Uterus (tissue), 4 donors: ENCODE results near the gene USP11. TPM values are rescaled to one million over a fixed set of nuclear protein-coding genes. Genes with fewer than 3 reads are reported as not detected.

Source experiments
- DNase-seq, 2 donors: peaks; one replicate each; pipeline ENCODE4 v3.0.0-alpha.2; 2019 to 2020
- H3K27ac ChIP-seq, 2 donors: fragments of 200-600 bp; sonication (generic); 1 replicate in 1 of 2; 2 replicates in 1 of 2; pipeline ENCODE4 v1.5.1; 2016 to 2018
- H3K27me3 ChIP-seq, 2 donors: fragments of 200-600 bp; sonication (generic); one replicate each; pipeline ENCODE4 v1.5.1; 2018 to 2019; ENCODE audit warnings: control low read depth in 1 of 2
- H3K36me3 ChIP-seq, 2 donors: fragments of 200-600 bp; sonication (generic); one replicate each; pipeline ENCODE4 v1.5.1; 2019; ENCODE audit warnings: control low read depth in 1 of 2
- H3K4me1 ChIP-seq, 2 donors: fragments of 200-600 bp; sonication (generic); one replicate each; pipeline ENCODE4 v1.5.1; 2018 to 2019; ENCODE audit warnings: control low read depth in 1 of 2
- H3K4me3 ChIP-seq, 2 donors: fragments of 200-600 bp; sonication (generic); 1 replicate in 1 of 2; 2 replicates in 1 of 2; pipeline ENCODE4 v1.5.1; 2018 to 2019; ENCODE audit warnings: mild to moderate bottlenecking in 1 of 2
- H3K9me3 ChIP-seq, 2 donors: fragments of 200-600 bp; sonication (generic); one replicate each; pipeline ENCODE4 v1.5.1; 2019; ENCODE audit warnings: control low read depth in 1 of 2
- POLR2A ChIP-seq, 2 donors: fragments of 450-650 bp; IDR thresholded peaks; one replicate each; pipeline ENCODE4 v1.6.1; 2016; ENCODE audit warnings: antibody characterized with exemption in 2 of 2, mild to moderate bottlenecking in 1 of 2, moderate library complexity in 1 of 2
- intact Hi-C: fragments of 100-400 bp; cut with DNase I; formaldehyde crosslinking; loops from one replicate; pipeline ENCODE4 v1.15.1; 2023; ENCODE audit warnings: low total_unique reads
- total RNA-seq, 4 donors: library from RNA; depleted of rRNA in 3 of 4; stranded (reverse); fragments of >200 nt in 3 of 4; gene quantifications; one replicate each; pipeline versions ENCODE4 v1.1.0 to v1.2.4, GENCODE V29; 2014 to 2023
- TF ChIP-seq, protein P1 (sequence below), 4 experiments: fragments of 200-600 bp in 2 of 4; fragments of 450-650 bp in 2 of 4; sonication (generic) in 2 of 4; IDR thresholded peaks; one replicate each; pipeline ENCODE4 v1.5.1; 2016 to 2019; ENCODE audit warnings: antibody characterized with exemption in 4 of 4, mild to moderate bottlenecking in 2 of 4, moderate library complexity in 1 of 4
- donor health status: DM: yes; HTN: yes; CAD: no.

Gene USP11
- total RNA-seq, 4 donors from 2014 or later, result 53.2 to 181 (median 135) TPM

DNA sequence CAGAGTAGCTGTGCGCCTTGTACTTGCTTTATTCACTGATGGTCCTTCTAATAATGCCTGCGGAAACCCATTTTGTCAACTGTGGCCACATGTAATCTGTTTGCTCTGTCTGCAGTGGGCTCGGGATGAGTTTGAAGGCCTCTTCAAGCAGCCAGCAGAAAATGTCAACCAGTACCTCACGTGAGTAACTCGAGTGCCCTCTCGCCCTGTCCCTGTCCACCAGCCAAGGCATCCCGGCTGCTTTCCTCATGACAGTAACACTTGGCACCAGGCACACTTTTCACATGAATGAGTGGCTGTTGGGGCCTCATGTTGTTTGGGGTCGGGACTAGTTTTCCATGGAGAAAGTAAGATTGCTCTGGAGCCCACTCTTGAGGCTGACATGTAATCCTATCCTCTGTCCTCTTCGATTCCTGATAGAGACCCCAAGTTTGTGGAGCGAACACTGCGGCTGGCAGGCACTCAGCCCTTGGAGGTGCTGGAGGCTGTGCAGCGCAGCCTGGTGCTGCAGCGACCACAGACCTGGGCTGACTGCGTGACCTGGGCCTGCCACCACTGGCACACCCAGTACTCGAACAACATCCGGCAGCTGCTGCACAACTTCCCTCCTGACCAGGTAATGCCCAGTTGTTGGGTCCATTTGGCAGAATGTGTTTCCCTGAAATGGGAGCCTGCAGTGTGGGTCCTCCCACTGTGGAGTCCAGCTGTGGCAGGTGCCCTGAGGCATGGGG, 23.1 kb upstream of the USP11 start:
- H3K9me3 ChIP-seq, result no peaks in the 10 kb centered on the region
- H3K4me3 ChIP-seq, result no peak overlapping the region
- intact Hi-C loops, result no loop called here
- no peak overlapping the region for H3K27ac ChIP-seq
- no peaks in the 10 kb centered on the region for H3K4me1 ChIP-seq
- H3K36me3 ChIP-seq, result no peaks in the 10 kb centered on the region
- DNase-seq, result no peak
- no peak for TF ChIP-seq POLR2A (IDR thresholded peaks at IDR 0.05)
- TF ChIP-seq, protein P1, sequence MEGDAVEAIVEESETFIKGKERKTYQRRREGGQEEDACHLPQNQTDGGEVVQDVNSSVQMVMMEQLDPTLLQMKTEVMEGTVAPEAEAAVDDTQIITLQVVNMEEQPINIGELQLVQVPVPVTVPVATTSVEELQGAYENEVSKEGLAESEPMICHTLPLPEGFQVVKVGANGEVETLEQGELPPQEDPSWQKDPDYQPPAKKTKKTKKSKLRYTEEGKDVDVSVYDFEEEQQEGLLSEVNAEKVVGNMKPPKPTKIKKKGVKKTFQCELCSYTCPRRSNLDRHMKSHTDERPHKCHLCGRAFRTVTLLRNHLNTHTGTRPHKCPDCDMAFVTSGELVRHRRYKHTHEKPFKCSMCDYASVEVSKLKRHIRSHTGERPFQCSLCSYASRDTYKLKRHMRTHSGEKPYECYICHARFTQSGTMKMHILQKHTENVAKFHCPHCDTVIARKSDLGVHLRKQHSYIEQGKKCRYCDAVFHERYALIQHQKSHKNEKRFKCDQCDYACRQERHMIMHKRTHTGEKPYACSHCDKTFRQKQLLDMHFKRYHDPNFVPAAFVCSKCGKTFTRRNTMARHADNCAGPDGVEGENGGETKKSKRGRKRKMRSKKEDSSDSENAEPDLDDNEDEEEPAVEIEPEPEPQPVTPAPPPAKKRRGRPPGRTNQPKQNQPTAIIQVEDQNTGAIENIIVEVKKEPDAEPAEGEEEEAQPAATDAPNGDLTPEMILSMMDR (IDR thresholded peaks at IDR 0.05), result no peak
- H3K27me3 ChIP-seq, result no peaks in the 10 kb centered on the region

DNA sequence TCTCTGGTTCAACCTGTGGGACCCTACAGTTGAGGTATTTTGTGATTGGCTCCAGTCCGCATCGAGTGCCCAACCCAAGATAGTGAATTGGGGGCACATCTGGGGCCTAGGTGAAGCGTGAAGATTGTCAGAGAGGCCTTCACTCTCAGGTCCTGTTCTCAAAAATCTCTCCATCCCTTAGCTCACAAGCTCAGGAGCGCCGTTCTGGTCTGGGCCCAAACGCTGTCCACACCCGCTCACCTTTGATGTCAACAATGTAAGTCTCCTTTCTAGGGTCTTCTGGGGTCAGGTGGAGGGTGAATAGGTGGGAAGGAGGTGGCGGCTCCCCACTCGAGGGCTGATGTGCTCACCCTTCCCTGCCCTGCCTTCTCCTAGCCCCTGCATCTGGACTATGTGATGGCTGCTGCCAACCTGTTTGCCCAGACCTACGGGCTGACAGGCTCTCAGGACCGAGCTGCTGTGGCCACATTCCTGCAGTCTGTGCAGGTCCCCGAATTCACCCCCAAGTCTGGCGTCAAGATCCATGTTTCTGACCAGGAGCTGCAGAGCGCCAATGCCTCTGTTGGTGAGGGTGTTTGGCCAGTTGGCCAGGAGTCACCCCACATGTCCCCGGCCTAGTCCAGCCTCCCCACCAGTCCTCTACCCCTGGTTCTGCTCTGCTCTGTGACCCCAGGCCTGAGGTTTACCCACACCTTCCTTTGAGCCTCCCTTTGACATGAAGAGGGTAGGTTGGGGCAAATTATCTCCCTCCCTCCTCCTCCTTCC, 22.0 kb upstream of the USP11 start:
- Histone ChIP-seq H3K4me1 (no peaks in the 10 kb centered on the region), H3K4me3 (no peak overlapping the region), H3K27ac (no peak overlapping the region), H3K36me3 (no peaks in the 10 kb centered on the region), H3K27me3 (no peaks in the 10 kb centered on the region), H3K9me3 (no peaks in the 10 kb centered on the region)
- DNase-seq, result no peak
- no peak for TF ChIP-seq POLR2A (IDR thresholded peaks at IDR 0.05)
- TF ChIP-seq, protein P1 (IDR thresholded peaks at IDR 0.05), result no peak
- intact Hi-C loops, result no loop called here

DNA sequence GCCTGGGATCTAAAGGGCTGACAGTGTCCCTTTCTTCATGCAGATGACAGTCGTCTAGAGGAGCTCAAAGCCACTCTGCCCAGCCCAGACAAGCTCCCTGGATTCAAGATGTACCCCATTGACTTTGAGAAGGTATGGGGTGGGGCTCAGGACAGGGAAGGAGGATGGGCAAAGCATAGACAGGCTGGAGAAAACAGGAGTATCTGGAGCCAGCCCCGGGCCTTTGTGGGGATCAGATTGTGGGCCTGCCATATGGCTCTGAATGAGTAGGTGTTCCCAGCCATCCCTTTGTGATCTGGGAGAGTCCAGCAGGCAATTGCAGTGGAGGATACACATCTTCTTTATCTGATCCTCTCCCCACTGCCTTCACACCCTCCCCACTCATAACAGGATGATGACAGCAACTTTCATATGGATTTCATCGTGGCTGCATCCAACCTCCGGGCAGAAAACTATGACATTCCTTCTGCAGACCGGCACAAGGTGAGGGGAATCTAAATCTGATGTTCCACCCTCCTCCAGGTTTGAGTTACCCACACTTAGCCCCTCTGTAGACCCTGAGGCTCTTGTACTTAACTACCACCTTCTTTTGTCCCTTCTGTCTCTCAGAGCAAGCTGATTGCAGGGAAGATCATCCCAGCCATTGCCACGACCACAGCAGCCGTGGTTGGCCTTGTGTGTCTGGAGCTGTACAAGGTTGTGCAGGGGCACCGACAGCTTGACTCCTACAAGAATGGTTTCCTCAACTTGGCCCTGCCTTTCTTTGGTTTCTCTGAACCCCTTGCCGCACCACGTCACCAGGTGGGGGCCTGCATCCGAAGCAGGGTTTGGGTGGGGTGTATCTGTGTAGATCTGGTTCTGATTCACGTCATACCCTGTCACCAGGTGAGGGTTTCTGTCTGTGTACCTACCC, 20.2 kb upstream of the USP11 start:
- TF ChIP-seq, protein P1 (IDR thresholded peaks at IDR 0.05), result no peak
- intact Hi-C loops, result no loop called here
- H3K4me3 ChIP-seq, result no peak overlapping the region
- H3K9me3 ChIP-seq, result no peaks in the 10 kb centered on the region
- peaks cover 0 to 6% of the 10 kb centered on the region in 2 donors for H3K4me1 ChIP-seq
- no peaks in the 10 kb centered on the region for H3K27me3 ChIP-seq
- H3K27ac ChIP-seq, result no peak overlapping the region
- no peaks in the 10 kb centered on the region for H3K36me3 ChIP-seq
- no peak for DNase-seq

DNA sequence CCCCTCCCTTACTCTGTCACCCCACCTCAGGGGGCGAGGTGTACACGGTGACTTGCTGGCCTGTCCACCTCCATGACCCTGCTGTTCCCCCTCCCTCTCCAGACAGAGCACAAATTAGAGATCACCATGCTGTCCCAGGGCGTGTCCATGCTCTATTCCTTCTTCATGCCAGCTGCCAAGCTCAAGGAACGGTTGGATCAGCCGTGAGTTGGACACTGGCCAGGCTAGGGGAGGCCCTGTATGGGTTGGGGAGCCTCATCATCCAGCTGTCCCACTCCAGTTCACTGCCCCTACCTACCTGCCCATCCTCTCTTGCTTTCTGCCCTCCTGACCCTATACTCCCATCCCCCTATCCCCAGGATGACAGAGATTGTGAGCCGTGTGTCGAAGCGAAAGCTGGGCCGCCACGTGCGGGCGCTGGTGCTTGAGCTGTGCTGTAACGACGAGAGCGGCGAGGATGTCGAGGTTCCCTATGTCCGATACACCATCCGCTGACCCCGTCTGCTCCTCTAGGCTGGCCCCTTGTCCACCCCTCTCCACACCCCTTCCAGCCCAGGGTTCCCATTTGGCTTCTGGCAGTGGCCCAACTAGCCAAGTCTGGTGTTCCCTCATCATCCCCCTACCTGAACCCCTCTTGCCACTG, 18.3 kb upstream of the USP11 start:
- TF ChIP-seq, protein P1 (IDR thresholded peaks at IDR 0.05), result no peak
- TF ChIP-seq POLR2A (IDR thresholded peaks at IDR 0.05), result no peak
- no peak overlapping the region for H3K4me3 ChIP-seq
- H3K9me3 ChIP-seq, result no peaks in the 10 kb centered on the region
- no peaks in the 10 kb centered on the region for H3K36me3 ChIP-seq
- no peak for DNase-seq
- H3K4me1 ChIP-seq, result peaks cover 0 to 7% of the 10 kb centered on the region in 2 donors
- no peaks in the 10 kb centered on the region for H3K27me3 ChIP-seq
- intact Hi-C loops, result no loop called here
- H3K27ac ChIP-seq, result no peak overlapping the region
